Neural progenitor cell (in vitro differentiated cells): ENCODE data around the gene PHGDH.

ENCODE experiments used
- CTCF ChIP-seq: fragments of 200-600 bp; sonication (generic); IDR thresholded peaks from 2 replicates; pipeline ENCODE4 v1.5.1; 2017; ENCODE audit warnings: antibody characterized with exemption, mild to moderate bottlenecking
- EZH2 ChIP-seq: fragments of 200-600 bp; sonication (generic); IDR thresholded peaks from 2 replicates; pipeline ENCODE4 v1.6.1; 2017; ENCODE audit warnings: antibody characterized with exemption, mild to moderate bottlenecking, moderate library complexity

- peak; percentile 94 for TF ChIP-seq CTCF
- TF ChIP-seq EZH2, result no peak
Measured at GRCh38 chr1:119743776-119744597, 32.3 kb downstream of the PHGDH start.
